ENCODE results near the gene ZNF254. TPM values are rescaled to one million over a fixed set of nuclear protein-coding genes. Genes with fewer than 3 reads are reported as not detected.
A peak's percentile ranks its signal among the peaks of the same experiment; 100 is the strongest.
"Not testable (repeated sequence)": the region's sequence is repeated elsewhere in the genome, so short reads cannot be mapped to it uniquely, and the experiment has no call there.

ZNF254 gene
- polyA plus RNA-seq, 2 of the 4 experiments (the other 2 are of a cell fraction) = 7.8 to 12.1 TPM

- FAIRE-seq = no peak
These were observed 12.8 kb downstream of the ZNF254 start for GRCh38 chr19:24099829-24100228.

GRCh38 chr19:24100597-24100996 lies 13.6 kb downstream of the ZNF254 start:
- peaks cover 79% of the 10 kb centered on the region for H3K9me3 ChIP-seq
- CTCF ChIA-PET; H3K4me2 ChIP-seq; H3K27ac ChIP-seq; H3K4me1 ChIP-seq; ATAC-seq; H3K4me3 ChIP-seq; FAIRE-seq; DNase-seq (ENCODE audit: low read depth in 1 of 2, low spot score in 1 of 2): not testable (repeated sequence)
- 100% methylated on average over 2 of the region's 2 CpGs for WGBS (ENCODE audit: missing lambda C conversion rate)
- peak; percentile 20 for TF ChIP-seq MAFK (IDR thresholded peaks at IDR 0.05; ENCODE audit: partially characterized antibody)
- POLR2A ChIA-PET = interaction anchor here (0.5 kb wide), 1 partner anchor 13 kb away, joined by 4 read pairs; no protein-coding TSS in a partner anchor

More at GRCh38 chr19:24099829-24100228, 12.8 kb downstream of the ZNF254 start:
- Histone ChIP-seq H3K4me1 (no peaks in the 10 kb centered on the region), H3K4me3 (no peak overlapping the region), H3K27ac (no peak overlapping the region), H3K9me3 (peaks cover 83% of the 10 kb centered on the region), H3K4me2 (no peak overlapping the region)
- DNase-seq (ENCODE audit: low read depth in 1 of 2, low spot score in 1 of 2) (no peak), ATAC-seq (no peak)
- ChIA-PET CTCF (no interaction called here), POLR2A (interaction anchor here (1.9 kb wide), 1 partner anchor 13 kb away, joined by 10 read pairs; the partner anchor contains the start of gene ZNF254)
- TF ChIP-seq HOXB5 (CRISPR knock-in tag; IDR thresholded peaks at IDR 0.05) = no peak

DNA sequence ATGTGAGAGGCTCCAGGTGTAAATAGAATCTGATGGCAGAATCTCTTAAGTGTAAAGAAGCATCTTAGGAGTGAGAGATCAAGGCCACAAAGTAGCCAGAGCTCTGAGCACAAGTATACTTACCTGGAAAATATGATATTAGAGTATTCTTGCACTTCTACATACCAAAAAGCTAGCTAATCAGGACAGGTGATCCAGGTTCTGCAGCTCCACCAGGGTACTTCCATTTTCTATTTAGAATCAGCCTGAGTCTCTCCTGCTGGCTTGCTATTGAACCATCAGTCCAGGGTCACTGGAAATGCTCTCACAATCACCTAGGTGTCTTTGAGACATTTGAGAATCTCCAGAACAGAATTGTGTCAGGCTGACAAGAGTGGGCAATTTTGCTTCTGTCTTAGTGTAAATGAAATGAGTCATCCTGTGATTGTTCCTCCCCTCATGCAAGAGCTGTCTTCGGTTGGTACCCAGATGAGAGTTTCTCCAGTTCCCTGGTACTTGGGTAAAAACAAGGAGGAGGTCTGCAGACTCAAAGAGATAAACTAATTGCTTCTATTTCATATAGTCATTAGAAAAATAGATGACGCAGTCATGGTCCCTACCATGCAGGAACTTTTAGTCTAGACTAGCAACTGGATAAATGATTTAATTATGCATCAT lies 14.6 kb downstream of the ZNF254 start:
- TF ChIP-seq PHF8 (IDR thresholded peaks at IDR 0.05; ENCODE audit: borderline replicate concordance, low read depth) (no peak), ZC3H11A (IDR thresholded peaks at IDR 0.05) (no peak), MAZ (IDR thresholded peaks at IDR 0.05; ENCODE audit: borderline replicate concordance, low read depth, low read length) (no peak), JUN (IDR thresholded peaks at IDR 0.05) (no peak), ZSCAN20 (CRISPR knock-in tag; IDR thresholded peaks at IDR 0.05) (no peak), FOSL2 (IDR thresholded peaks at IDR 0.05) (no peak), FOSL2 (CRISPR knock-in tag; IDR thresholded peaks at IDR 0.05) (peak; percentile 16; the same call in 1 of the 2 replicates)
- Histone ChIP-seq H3K4me3 (no peak overlapping the region), H3K4me2 (no peak overlapping the region), H3K9me3 (peaks cover 73% of the 10 kb centered on the region), H3K27ac (no peak overlapping the region), H3K4me1 (no peaks in the 10 kb centered on the region)
- POLR2A ChIA-PET = interaction anchor here (0.9 kb wide), 1 partner anchor 10 kb away, joined by 5 read pairs; no protein-coding TSS in a partner anchor
- CTCF ChIA-PET = no interaction called here
- FAIRE-seq = peak; percentile 13
- DNase-seq (ENCODE audit: low read depth in 1 of 2, low spot score in 1 of 2) = no peak
- ATAC-seq = no peak
- WGBS (ENCODE audit: missing lambda C conversion rate) = 98% methylated on average over 2 of the region's 2 CpGs

GRCh38 chr19:24127601-24128000 lies 40.6 kb downstream of the ZNF254 start:
- no peak for TF ChIP-seq ESRRA (IDR thresholded peaks at IDR 0.05; ENCODE audit: borderline replicate concordance, low read length)
- no peak for TF ChIP-seq CHD4 (IDR thresholded peaks at IDR 0.05; ENCODE audit: borderline replicate concordance)
- no peak for TF ChIP-seq EP300 (IDR thresholded peaks at IDR 0.05)
- no peak for TF ChIP-seq KDM1A (IDR thresholded peaks at IDR 0.05; ENCODE audit: low read depth)
- no peak for TF ChIP-seq TP53 (CRISPR knock-in tag; IDR thresholded peaks at IDR 0.05)
- no peak for TF ChIP-seq EHMT2 (IDR thresholded peaks at IDR 0.05; ENCODE audit: low read depth)
- no peak for TF ChIP-seq RAD21 (conservative IDR thresholded peaks at IDR 0.05 in 1 of 2, IDR thresholded peaks at IDR 0.05 in 1 of 2)
- no peak for TF ChIP-seq FOXS1 (CRISPR knock-in tag; IDR thresholded peaks at IDR 0.05)
- no peak for TF ChIP-seq SREBF2 (IDR thresholded peaks at IDR 0.05)
- TF ChIP-seq HES2 (IDR thresholded peaks at IDR 0.05) = no peak
- no peak for TF ChIP-seq RCOR1 (IDR thresholded peaks at IDR 0.05; ENCODE audit: low read depth, low read length)
- TF ChIP-seq CBX2 (IDR thresholded peaks at IDR 0.05; ENCODE audit: borderline replicate concordance, low read depth) = no peak
- TF ChIP-seq HOXA7 (CRISPR knock-in tag; IDR thresholded peaks at IDR 0.05) = no peak
- TF ChIP-seq EHF (CRISPR knock-in tag; IDR thresholded peaks at IDR 0.05) = no peak
- no peak for TF ChIP-seq RFX5 (IDR thresholded peaks at IDR 0.05)
- no peak for TF ChIP-seq ZSCAN20 (CRISPR knock-in tag; IDR thresholded peaks at IDR 0.05)
- TF ChIP-seq JUNB (IDR thresholded peaks at IDR 0.05) = no peak
- no peak for TF ChIP-seq TFCP2L1 (CRISPR knock-in tag; IDR thresholded peaks at IDR 0.05)
- TF ChIP-seq JUN (IDR thresholded peaks at IDR 0.05) = no peak
- no peak for TF ChIP-seq KDM5A (IDR thresholded peaks at IDR 0.05)
- H3K4me3 ChIP-seq = no peak overlapping the region
- ATAC-seq (no peak), DNase-seq (ENCODE audit: low read depth in 1 of 2, low spot score in 1 of 2) (peak in 1 of 2 experiments; percentile 9), FAIRE-seq (no peak)
- no peak overlapping the region for H3K27ac ChIP-seq
- no peaks in the 10 kb centered on the region for H3K4me1 ChIP-seq
- H3K9me3 ChIP-seq = peaks cover 97% of the 10 kb centered on the region
- H3K4me2 ChIP-seq = no peak overlapping the region
- ChIA-PET POLR2A (no interaction called here), CTCF (no interaction called here)
- WGBS (ENCODE audit: missing lambda C conversion rate) = 97% methylated on average over 3 of the region's 3 CpGs
